Left ventricle myocardium inferior (tissue), 1 donor: Measurements from ENCODE around the gene MYBPHL. TPM values are rescaled to one million over a fixed set of nuclear protein-coding genes. Genes with fewer than 3 reads are reported as not detected.

Experiments used
- DNase-seq: peaks from one replicate; pipeline ENCODE4 v3.0.0-alpha.2; 2020
- H3K27ac ChIP-seq: fragments of 200-600 bp; replicated peaks from 2 replicates; pipeline ENCODE4 v1.8.0; 2021
- H3K27me3 ChIP-seq: fragments of 200-600 bp; 2 replicates; pipeline ENCODE4 v1.8.0; 2021; ENCODE audit warnings: low read depth
- H3K36me3 ChIP-seq: fragments of 200-600 bp; 2 replicates; pipeline ENCODE4 v1.8.0; 2021
- H3K4me1 ChIP-seq: fragments of 200-600 bp; 2 replicates; pipeline ENCODE4 v1.8.0; 2021
- H3K4me3 ChIP-seq: fragments of 200-600 bp; 2 replicates; pipeline ENCODE4 v1.8.0; 2021; ENCODE audit warnings: mild to moderate bottlenecking, moderate library complexity
- H3K9me3 ChIP-seq: fragments of 200-600 bp; replicated peaks from 2 replicates; pipeline ENCODE4 v1.8.0; 2021
- CTCF ChIP-seq: fragments of 200-600 bp; IDR thresholded peaks from 2 replicates; pipeline ENCODE4 v1.8.0; 2021; ENCODE audit warnings: antibody characterized with exemption, mild to moderate bottlenecking, borderline replicate concordance
- intact Hi-C: fragments of 100-400 bp; cut with micrococcal nuclease; formaldehyde crosslinking; loops from one replicate; pipeline ENCODE4 v1.11.0; 2022
- total RNA-seq: library from RNA; stranded (reverse); fragmentation: NEBNext Ultra II Directional; extraction: Animal tissue kit (Norgen Biotek cat#: 25700); gene quantifications from one replicate; pipeline ENCODE4 v1.2.1, GENCODE V29; 2021
- donor health status: DM: no; HTN: yes; CAD: no; lungs with severe emphysema.

MYBPHL gene
- total RNA-seq, 1 donor from 2014 or later: 0.22 TPM

GRCh38 chr1:109282952-109283747 is 23.7 kb downstream of the MYBPHL start, which contains the start of gene PSRC1:
Gene PSRC1 (minus strand): TSS chr1:109283145.
- Histone ChIP-seq H3K4me3 (peak within 1 kb of the TSS; percentile 75), H3K9me3 (no peaks in the 10 kb centered on the region), H3K36me3 (no peaks in the 10 kb centered on the region), H3K27me3 (no peaks in the 10 kb centered on the region), H3K4me1 (peaks cover 29% of the 10 kb centered on the region), H3K27ac (peak within 1 kb of the TSS; percentile 90)
- peak; percentile 95 for DNase-seq
- intact Hi-C loops: loop anchor here (5.0 kb wide), 1 partner anchor 114 kb away; the partner anchor contains the start of gene SORT1
- TF ChIP-seq CTCF: peak; percentile 71

GRCh38 chr1:109282497-109282951 is 24.3 kb downstream of the MYBPHL start:
- Histone ChIP-seq H3K36me3 (no peaks in the 10 kb centered on the region), H3K27ac (peak overlapping the region; percentile 90), H3K4me3 (peak overlapping the region; percentile 75), H3K9me3 (no peaks in the 10 kb centered on the region), H3K27me3 (no peaks in the 10 kb centered on the region), H3K4me1 (peaks cover 30% of the 10 kb centered on the region)
- intact Hi-C loops: loop anchor here (5.0 kb wide), 1 partner anchor 115 kb away; the partner anchor contains the start of gene SORT1
- no peak for TF ChIP-seq CTCF
- DNase-seq: no peak

GRCh38 chr1:109281680-109282496 is 24.9 kb downstream of the MYBPHL start:
- Histone ChIP-seq H3K36me3 (no peaks in the 10 kb centered on the region), H3K27ac (peak overlapping the region; percentile 90), H3K4me3 (peak overlapping the region; percentile 75), H3K27me3 (no peaks in the 10 kb centered on the region), H3K4me1 (peaks cover 35% of the 10 kb centered on the region), H3K9me3 (no peaks in the 10 kb centered on the region)
- no peak for TF ChIP-seq CTCF
- no peak for DNase-seq
- intact Hi-C loops: loop anchor here (5.0 kb wide), 1 partner anchor 115 kb away; the partner anchor contains the start of gene SORT1

- intact Hi-C loops: loop anchor here (5.0 kb wide), 1 partner anchor 116 kb away; the partner anchor contains the start of gene SORT1
- no peak overlapping the region for H3K4me3 ChIP-seq
- H3K27ac ChIP-seq: no peak overlapping the region
- H3K4me1 ChIP-seq: peaks cover 35% of the 10 kb centered on the region
- H3K9me3 ChIP-seq: no peaks in the 10 kb centered on the region
- no peak for TF ChIP-seq CTCF
- no peak for DNase-seq
- H3K27me3 ChIP-seq: no peaks in the 10 kb centered on the region
- no peaks in the 10 kb centered on the region for H3K36me3 ChIP-seq
These were observed 25.9 kb downstream of the MYBPHL start for GRCh38 chr1:109280862-109281261.

GRCh38 chr1:109279615-109280278 is 27.1 kb downstream of the MYBPHL start:
- intact Hi-C loops: loop anchor here (5.0 to 10.0 kb wide), 2 partner anchors 118 to 235 kb away; partner anchors contain the start of gene SORT1

More at GRCh38 chr1:109279615-109280278, 27.1 kb downstream of the MYBPHL start:
- Histone ChIP-seq H3K27me3 (no peaks in the 10 kb centered on the region), H3K27ac (no peak overlapping the region), H3K36me3 (no peaks in the 10 kb centered on the region), H3K4me1 (peaks cover 35% of the 10 kb centered on the region), H3K9me3 (no peaks in the 10 kb centered on the region), H3K4me3 (no peak overlapping the region)
- peak; percentile 7 for DNase-seq
- TF ChIP-seq CTCF: no peak
